NOMO-1 (cell line): Measurements from ENCODE around the gene GNB1L.

ENCODE experiments used
- DNase-seq, 2 experiments: peaks; one replicate each; lab custom pipeline; 2025; ENCODE audit not compliant: unreplicated experiment in 2 of 2; lab: John Stamatoyannopoulos, UW

Gene GNB1L

GRCh38 chr22:19765477-19766239, 89.0 kb downstream of the GNB1L start:
- peak; percentile 56 to 61 for DNase-seq

- no peak for DNase-seq
These were observed 89.8 kb downstream of the GNB1L start for GRCh38 chr22:19764636-19765476.

GRCh38 chr22:19764299-19764593, 90.4 kb downstream of the GNB1L start:
- no peak for DNase-seq

GRCh38 chr22:19763458-19764298, 91.0 kb downstream of the GNB1L start:
- no peak for DNase-seq

- DNase-seq, result no peak
These were observed 91.9 kb downstream of the GNB1L start for GRCh38 chr22:19762568-19763457.

GRCh38 chr22:19761725-19762567, 92.7 kb downstream of the GNB1L start:
- no peak for DNase-seq

- DNase-seq, result no peak
These were observed 93.5 kb downstream of the GNB1L start for GRCh38 chr22:19760951-19761724.

- DNase-seq, result no peak
These were observed 94.4 kb downstream of the GNB1L start, which contains the start of gene TBX1 for GRCh38 chr22:19760058-19760950. Gene TBX1, plus strand, starts transcription at chr22:19760778. Its CDS starts 66 bp downstream, at chr22:19760844.

- no peak for DNase-seq
These were observed 95.1 kb downstream of the GNB1L start for GRCh38 chr22:19759427-19760057.

- no peak for DNase-seq
These were observed 95.7 kb downstream of the GNB1L start for GRCh38 chr22:19758896-19759426.

- no peak for DNase-seq
These were observed 96.4 kb downstream of the GNB1L start for GRCh38 chr22:19757985-19758895.

- DNase-seq, result peak; percentile 54 to 65
These were observed 97.3 kb downstream of the GNB1L start for GRCh38 chr22:19757140-19757984.

- DNase-seq, result peak in 1 of 2 experiments; percentile 29
These were observed 98.2 kb downstream of the GNB1L start for GRCh38 chr22:19756288-19757128.

- peak in 1 of 2 experiments; percentile 16 for DNase-seq
These were observed 98.9 kb downstream of the GNB1L start for GRCh38 chr22:19755722-19756287.
